Chondrocyte (in vitro differentiated cells): ENCODE results near the gene CTNNA2. TPM values are rescaled to one million over a fixed set of nuclear protein-coding genes. Genes with fewer than 3 reads are reported as not detected.

Source experiments
- DNase-seq: peaks from one replicate; pipeline ENCODE4 v3.0.0; 2021; ENCODE audit warnings: mixed read lengths, low spot score
- H3K27ac Mint-ChIP-seq: one replicate; pipeline ENCODE4 v1.8.0; 2021; ENCODE audit warnings: mild to moderate bottlenecking, moderate library complexity, mixed read lengths; ENCODE audit not compliant: unreplicated experiment
- H3K27me3 Mint-ChIP-seq: 2 replicates; pipeline ENCODE4 v1.8.0; 2021; ENCODE audit warnings: low read depth, mixed read lengths
- H3K36me3 Mint-ChIP-seq: 2 replicates; pipeline ENCODE4 v1.8.0; 2021; ENCODE audit warnings: low read depth, mixed read lengths
- H3K4me1 Mint-ChIP-seq: 2 replicates; pipeline ENCODE4 v1.8.0; 2021; ENCODE audit warnings: low read depth, mild to moderate bottlenecking, mixed read lengths
- H3K4me3 Mint-ChIP-seq: one replicate; pipeline ENCODE4 v1.8.0; 2021; ENCODE audit warnings: mild to moderate bottlenecking, moderate library complexity, mixed read lengths; ENCODE audit not compliant: unreplicated experiment
- H3K9me3 Mint-ChIP-seq: 2 replicates; pipeline ENCODE4 v1.8.0; 2021; ENCODE audit warnings: low read depth, mixed read lengths
- CTCF ChIP-seq: fragments of 200-600 bp; sonication (generic); IDR thresholded peaks from 2 replicates; pipeline ENCODE4 v1.5.0; 2021; ENCODE audit warnings: antibody characterized with exemption, mild to moderate bottlenecking, moderate library complexity
- total RNA-seq: library from RNA; stranded (reverse); gene quantifications from 3 replicates; pipeline ENCODE4 v1.2.1, GENCODE V29; 2021

The CTNNA2 gene
- total RNA-seq, 1 donor from 2014 or later, result not detected

- H3K27me3 Mint-ChIP-seq, result peaks cover 16% of the 10 kb centered on the region
- no peak for TF ChIP-seq CTCF
Observed at GRCh38 chr2:80324525-80324924, 811.7 kb downstream of the CTNNA2 start.

GRCh38 chr2:80326214-80326613, 813.4 kb downstream of the CTNNA2 start:
- Mint-ChIP-seq H3K36me3 (no peaks in the 10 kb centered on the region), H3K4me3 (no peak overlapping the region), H3K27me3 (peaks cover 15% of the 10 kb centered on the region), H3K4me1 (no peaks in the 10 kb centered on the region), H3K9me3 (no peaks in the 10 kb centered on the region), H3K27ac (no peak overlapping the region)
- DNase-seq, result no peak
- peak; percentile 72 for TF ChIP-seq CTCF

More at GRCh38 chr2:80324525-80324924, 811.7 kb downstream of the CTNNA2 start:
- Mint-ChIP-seq H3K4me1 (no peaks in the 10 kb centered on the region), H3K9me3 (no peaks in the 10 kb centered on the region), H3K36me3 (no peaks in the 10 kb centered on the region), H3K27ac (no peak overlapping the region), H3K4me3 (no peak overlapping the region)
- DNase-seq, result no peak

- no peak overlapping the region for H3K4me3 Mint-ChIP-seq
- no peak overlapping the region for H3K27ac Mint-ChIP-seq
- H3K27me3 Mint-ChIP-seq, result peaks cover 15% of the 10 kb centered on the region
- no peaks in the 10 kb centered on the region for H3K36me3 Mint-ChIP-seq
- DNase-seq, result no peak
- no peaks in the 10 kb centered on the region for H3K9me3 Mint-ChIP-seq
- TF ChIP-seq CTCF, result no peak
- no peaks in the 10 kb centered on the region for H3K4me1 Mint-ChIP-seq
Observed at GRCh38 chr2:80326861-80327260, 814.0 kb downstream of the CTNNA2 start.

GRCh38 chr2:80328159-80328571, 815.3 kb downstream of the CTNNA2 start:
- no peak for DNase-seq
- no peak for TF ChIP-seq CTCF
- Mint-ChIP-seq H3K36me3 (no peaks in the 10 kb centered on the region), H3K4me3 (no peak overlapping the region), H3K4me1 (no peaks in the 10 kb centered on the region), H3K27me3 (peaks cover 13% of the 10 kb centered on the region), H3K9me3 (no peaks in the 10 kb centered on the region), H3K27ac (no peak overlapping the region)

GRCh38 chr2:80329491-80329890, 816.6 kb downstream of the CTNNA2 start:
- TF ChIP-seq CTCF, result no peak
- no peaks in the 10 kb centered on the region for H3K9me3 Mint-ChIP-seq
- no peak for DNase-seq
- H3K4me1 Mint-ChIP-seq, result no peaks in the 10 kb centered on the region
- H3K36me3 Mint-ChIP-seq, result no peaks in the 10 kb centered on the region
- H3K4me3 Mint-ChIP-seq, result no peak overlapping the region
- H3K27ac Mint-ChIP-seq, result no peak overlapping the region
- peaks cover 13% of the 10 kb centered on the region for H3K27me3 Mint-ChIP-seq
